ENCODE results near the gene PAXIP1.
"Not testable (repeated sequence)": the region's sequence is repeated elsewhere in the genome, so short reads cannot be mapped to it uniquely, and the experiment has no call there.

Gene PAXIP1, protein sequence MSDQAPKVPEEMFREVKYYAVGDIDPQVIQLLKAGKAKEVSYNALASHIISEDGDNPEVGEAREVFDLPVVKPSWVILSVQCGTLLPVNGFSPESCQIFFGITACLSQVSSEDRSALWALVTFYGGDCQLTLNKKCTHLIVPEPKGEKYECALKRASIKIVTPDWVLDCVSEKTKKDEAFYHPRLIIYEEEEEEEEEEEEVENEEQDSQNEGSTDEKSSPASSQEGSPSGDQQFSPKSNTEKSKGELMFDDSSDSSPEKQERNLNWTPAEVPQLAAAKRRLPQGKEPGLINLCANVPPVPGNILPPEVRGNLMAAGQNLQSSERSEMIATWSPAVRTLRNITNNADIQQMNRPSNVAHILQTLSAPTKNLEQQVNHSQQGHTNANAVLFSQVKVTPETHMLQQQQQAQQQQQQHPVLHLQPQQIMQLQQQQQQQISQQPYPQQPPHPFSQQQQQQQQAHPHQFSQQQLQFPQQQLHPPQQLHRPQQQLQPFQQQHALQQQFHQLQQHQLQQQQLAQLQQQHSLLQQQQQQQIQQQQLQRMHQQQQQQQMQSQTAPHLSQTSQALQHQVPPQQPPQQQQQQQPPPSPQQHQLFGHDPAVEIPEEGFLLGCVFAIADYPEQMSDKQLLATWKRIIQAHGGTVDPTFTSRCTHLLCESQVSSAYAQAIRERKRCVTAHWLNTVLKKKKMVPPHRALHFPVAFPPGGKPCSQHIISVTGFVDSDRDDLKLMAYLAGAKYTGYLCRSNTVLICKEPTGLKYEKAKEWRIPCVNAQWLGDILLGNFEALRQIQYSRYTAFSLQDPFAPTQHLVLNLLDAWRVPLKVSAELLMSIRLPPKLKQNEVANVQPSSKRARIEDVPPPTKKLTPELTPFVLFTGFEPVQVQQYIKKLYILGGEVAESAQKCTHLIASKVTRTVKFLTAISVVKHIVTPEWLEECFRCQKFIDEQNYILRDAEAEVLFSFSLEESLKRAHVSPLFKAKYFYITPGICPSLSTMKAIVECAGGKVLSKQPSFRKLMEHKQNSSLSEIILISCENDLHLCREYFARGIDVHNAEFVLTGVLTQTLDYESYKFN

DNA sequence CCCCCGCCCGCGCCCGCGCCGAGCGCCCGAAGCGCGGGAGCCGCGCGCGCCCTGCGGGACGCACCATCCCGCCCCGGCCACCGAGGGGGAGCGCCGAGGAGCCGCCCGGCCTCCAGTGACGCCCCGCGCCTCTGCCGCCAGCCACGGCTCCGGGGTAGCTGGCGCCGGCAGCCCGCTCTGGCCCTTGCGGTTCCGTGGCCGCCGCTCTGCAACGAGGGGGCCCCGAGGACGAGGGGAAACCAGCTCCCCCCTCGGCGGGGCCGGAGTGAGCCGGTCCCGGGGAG lies at the start of gene PAXIP1:
PAXIP1 (minus strand) TSS at position 33 of the 284 bp plus-strand sequence. CDS start 195 bp downstream, outside the sequence.
- peak within 1 kb of the TSS; percentile 81 for H3K4me3 ChIP-seq (ENCODE audit: low read depth, low read length)

DNA sequence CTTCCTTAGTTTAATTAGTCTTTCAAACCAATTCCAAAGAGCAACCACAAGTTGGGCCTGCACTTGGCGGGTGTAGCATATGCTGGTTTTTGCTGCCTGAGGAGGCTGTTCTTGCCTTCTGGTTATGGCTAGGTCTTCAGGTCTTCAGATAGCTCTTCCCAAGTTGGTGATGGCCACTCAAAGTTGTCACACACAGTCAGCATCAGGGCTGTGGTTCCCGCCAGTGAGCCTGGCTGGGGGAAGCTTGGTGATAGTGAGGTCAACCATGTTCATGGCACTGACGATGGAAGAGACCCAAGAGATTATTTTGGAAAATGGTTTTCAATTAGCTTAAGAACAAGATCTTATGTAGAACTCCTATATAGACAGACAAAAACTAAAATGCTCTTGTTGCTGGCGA lies 48.4 kb upstream of the PAXIP1 start:
- H3K4me3 ChIP-seq (ENCODE audit: low read depth, low read length) = no peak overlapping the region

DNA sequence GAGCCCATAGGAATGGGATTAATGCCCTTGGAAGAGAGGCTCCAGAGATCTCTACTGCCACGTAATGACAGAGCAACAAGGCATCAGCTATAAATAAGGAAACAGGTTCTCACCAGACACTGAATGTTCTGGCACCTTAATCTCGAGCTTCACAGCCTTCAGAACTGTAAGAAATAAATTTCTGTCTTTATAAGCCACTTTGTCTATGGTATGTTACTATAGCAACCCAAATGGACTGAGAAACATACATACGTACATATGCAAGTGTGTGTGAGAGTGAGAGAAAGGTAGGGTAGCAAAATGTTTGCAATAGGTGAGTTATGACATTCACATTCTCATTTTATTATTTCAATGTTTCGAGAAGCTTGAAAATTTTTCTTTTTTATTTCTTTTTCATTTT lies 45.1 kb upstream of the PAXIP1 start:
- no peak overlapping the region for H3K4me3 ChIP-seq (ENCODE audit: low read depth, low read length)

DNA sequence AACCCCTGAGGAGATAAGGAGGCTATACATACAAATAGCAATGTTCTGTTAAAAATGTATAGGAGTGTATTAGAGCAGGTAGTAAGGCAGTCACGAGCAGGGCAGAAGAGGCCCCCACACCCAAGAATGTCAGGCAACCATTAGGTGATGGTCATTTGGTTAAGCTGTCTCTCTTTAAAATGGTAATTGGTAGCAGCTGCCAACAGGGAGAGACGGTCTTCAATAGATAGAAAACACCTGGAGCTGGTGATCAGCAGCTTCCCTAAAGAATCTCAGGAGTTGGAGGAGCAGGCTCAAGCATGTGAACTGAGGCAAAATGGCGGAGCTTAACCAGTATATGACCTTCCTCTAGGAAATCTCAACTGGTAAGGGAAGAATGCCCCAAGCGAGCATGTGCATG lies 40.8 kb upstream of the PAXIP1 start:
- no peak overlapping the region for H3K4me3 ChIP-seq (ENCODE audit: low read depth, low read length)

DNA sequence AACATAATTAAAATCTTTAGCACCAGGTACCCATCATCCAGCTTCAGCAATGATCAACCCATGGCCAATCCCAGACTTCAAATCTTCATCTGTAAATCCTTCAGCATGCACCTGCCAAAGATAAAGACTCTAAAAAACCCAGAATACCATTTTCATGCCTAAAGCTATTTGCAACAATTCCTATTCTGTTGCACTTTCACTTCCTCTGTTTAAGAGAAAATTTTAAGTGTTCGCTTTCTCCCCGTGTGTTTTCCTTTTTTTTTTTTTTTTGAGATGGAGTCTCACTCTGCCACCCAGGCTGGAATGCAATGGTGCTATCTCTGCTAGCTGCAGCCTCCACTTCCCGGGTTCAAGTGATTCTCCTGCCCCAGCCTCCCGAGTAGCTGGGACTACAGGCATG lies 35.4 kb upstream of the PAXIP1 start:
- H3K4me3 ChIP-seq (ENCODE audit: low read depth, low read length) = no peak overlapping the region

DNA sequence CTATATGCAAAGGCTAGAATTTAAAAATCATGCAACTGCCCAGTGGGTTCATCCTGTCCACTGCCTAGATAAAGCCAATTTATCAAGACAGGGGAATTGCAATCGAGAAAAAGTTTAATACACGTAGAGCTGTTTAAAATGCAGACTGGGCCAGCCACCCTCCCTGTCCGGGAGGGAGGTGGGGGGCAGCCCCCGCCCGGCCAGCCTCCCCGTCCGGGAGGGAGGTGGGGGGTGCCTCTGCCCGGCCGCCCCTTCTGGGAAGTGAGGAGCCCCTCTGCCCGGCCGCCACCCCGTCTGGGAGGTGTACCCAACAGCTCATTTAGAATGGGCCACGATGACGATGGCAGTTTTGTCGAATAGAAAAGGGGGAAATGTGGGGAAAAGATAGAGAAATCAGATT lies 31.6 kb upstream of the PAXIP1 start:
- H3K4me3 ChIP-seq (ENCODE audit: low read depth, low read length) = not testable (repeated sequence)

DNA sequence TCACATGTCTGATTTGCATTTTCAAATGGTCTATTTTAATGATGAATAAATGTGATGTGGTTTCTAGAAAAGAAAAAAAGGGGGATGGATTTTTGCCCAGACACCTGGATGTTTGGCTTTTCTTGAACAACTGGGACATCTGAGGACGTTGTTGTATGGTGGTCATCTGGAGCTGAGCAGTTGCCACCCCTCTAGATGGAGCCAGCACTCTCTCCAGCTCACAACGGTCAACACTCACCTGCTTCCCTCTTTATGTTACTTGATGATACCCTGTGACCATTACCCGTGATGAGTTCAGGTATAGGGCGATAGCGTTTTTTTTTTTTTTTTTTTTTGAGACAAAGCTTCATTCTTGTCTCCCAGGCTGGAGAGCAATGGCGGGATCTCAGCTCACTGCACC lies 30.1 kb upstream of the PAXIP1 start:
- H3K4me3 ChIP-seq (ENCODE audit: low read depth, low read length) = no peak overlapping the region

DNA sequence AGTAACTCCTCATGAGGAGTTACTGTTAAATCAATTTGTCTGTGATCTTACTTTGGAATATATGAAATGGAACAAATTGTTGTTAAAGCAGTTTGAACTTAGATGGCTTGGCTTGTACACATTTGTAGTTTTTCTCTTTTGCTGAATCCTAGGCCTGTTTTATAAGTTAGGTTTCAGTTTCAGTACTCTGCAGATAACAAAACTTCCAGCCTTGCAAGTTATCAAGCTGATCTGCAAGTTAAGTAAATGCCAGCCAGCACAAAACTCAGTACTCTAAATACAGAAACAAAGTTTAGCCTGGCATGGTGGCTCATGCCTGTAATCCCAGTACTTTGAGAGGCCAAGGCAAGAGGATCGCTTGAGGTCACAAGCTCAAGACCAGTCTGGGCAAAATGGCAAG lies 25.0 kb upstream of the PAXIP1 start:
- no peak overlapping the region for H3K4me3 ChIP-seq (ENCODE audit: low read depth, low read length)

DNA sequence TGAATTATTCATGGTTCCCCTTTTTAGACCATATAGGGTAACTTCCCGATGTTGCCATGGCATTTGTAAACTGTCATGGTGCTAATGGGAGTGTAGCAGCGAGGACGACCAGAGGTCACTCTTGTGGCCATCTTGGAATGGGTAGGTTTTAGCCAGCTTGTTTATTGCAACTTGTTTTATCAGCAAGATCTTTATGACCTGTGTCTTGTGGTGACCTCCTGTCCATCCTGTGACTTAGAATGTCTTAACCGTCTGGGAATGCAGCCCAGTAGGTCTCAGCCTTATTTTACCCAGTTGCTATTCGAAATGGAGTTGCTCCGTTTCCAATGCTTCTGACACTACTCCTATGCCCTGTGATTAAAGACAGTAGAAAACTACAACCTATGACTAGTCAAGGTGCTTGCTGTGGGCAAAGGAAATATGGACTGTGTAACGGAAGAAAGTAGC lies 18.8 kb upstream of the PAXIP1 start:
- no peak overlapping the region for H3K4me3 ChIP-seq (ENCODE audit: low read depth, low read length)

DNA sequence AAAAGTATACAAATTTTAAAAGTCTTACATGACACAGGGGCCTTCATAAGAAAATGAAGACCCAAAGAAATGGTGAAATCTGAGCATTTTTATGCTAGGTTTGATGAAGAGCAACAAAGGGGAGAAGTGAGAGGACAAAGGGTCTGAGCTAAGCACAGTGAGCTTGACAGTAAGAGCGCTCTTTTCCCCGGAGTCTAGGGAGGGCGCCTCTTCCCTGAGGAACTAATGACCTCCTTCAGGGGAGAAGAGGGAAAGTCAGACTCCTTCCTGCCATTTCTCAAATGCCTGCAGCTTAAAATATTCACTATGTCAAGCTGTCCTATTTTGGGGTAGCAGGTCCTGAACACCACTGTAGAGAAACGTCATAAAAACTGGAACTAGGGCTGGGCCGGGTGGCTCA lies 18.1 kb upstream of the PAXIP1 start:
- no peak overlapping the region for H3K4me3 ChIP-seq (ENCODE audit: low read depth, low read length)

DNA sequence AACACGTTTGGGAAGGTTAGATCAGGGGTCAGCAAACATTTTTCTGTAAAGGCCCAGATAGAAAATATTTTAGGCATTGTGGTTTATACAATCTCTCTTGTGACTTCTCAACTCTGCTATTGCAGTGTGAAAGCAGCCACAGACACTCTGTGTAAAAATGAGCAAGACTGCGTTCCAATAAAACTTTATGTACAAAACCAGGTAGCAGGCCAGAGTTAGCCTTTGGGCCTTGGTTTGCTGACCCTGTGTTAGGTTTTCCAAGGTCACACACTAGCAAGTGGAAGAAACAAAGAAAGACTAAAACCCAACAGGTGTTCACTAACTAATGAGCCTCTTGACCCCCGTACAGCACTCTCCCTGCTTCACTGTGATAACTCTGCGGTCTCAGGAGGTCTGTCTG lies 14.9 kb upstream of the PAXIP1 start:
- H3K4me3 ChIP-seq (ENCODE audit: low read depth, low read length) = no peak overlapping the region

DNA sequence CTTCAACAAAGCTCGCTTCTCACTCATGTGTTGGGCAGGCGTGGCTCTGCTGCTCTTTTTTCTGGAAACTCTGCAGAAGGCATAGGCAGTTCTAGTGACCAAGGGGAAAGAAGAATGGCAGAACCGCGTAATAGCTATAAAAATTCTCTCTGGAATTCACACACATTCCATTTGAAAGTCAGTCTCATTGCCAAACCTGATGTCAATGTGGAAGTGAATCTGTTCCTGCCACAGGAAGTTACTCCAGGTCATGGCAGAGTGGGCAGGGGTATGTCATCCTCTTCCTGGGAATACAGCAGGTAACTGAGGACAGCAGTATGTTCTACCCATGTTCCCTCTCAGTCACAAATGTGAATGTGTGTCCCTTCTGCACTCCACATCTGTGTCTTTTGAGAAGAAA lies 8.2 kb upstream of the PAXIP1 start:
- no peak overlapping the region for H3K4me3 ChIP-seq (ENCODE audit: low read depth, low read length)

DNA sequence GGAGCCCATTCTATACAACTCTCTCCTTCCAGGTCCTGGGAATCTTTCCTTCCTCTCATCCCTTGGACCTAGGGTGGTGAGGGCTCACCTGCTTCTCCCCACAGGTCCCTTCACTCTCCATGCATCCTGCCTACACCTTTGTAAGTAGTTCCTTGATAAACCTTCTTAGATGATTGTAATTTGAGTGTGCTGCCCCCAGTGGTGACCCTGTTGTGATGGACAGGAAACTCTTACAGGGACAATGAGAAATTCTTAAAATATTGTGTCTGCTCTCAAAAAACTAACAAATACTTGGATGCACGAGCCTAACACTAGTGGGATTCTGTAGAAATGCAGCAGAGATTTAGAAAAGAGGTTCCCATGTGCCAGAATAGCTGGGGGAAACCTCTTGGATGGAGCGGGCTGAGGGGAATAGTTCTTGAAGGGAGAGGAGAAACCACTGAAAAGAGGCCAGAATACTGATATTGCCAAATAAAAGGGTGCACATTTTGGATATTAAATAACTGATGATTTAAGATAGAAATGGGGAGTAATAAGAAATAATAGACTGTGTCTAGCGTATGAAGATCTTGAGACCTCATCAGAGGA lies 6.7 kb upstream of the PAXIP1 start:
- H3K4me3 ChIP-seq (ENCODE audit: low read depth, low read length) = no peak overlapping the region

DNA sequence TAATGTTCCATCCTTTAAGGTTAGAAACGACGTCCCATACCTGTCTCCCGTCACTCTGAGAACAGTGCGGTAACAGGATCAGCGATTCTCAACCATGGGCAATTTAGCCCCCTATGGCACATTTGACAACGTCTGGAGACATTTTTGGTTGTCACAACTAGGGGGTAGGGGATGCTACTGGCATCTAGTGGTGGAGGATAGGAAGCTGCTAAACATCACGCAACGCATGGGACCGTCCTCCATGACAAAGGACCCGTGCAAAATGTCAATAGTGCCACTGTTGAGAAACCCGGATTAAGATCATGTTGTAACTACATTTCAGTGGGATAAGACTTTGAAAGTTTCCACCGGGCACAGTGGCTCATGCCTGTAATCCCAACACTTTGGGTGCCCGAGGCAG lies 5.0 kb upstream of the PAXIP1 start:
- no peak overlapping the region for H3K4me3 ChIP-seq (ENCODE audit: low read depth, low read length)

DNA sequence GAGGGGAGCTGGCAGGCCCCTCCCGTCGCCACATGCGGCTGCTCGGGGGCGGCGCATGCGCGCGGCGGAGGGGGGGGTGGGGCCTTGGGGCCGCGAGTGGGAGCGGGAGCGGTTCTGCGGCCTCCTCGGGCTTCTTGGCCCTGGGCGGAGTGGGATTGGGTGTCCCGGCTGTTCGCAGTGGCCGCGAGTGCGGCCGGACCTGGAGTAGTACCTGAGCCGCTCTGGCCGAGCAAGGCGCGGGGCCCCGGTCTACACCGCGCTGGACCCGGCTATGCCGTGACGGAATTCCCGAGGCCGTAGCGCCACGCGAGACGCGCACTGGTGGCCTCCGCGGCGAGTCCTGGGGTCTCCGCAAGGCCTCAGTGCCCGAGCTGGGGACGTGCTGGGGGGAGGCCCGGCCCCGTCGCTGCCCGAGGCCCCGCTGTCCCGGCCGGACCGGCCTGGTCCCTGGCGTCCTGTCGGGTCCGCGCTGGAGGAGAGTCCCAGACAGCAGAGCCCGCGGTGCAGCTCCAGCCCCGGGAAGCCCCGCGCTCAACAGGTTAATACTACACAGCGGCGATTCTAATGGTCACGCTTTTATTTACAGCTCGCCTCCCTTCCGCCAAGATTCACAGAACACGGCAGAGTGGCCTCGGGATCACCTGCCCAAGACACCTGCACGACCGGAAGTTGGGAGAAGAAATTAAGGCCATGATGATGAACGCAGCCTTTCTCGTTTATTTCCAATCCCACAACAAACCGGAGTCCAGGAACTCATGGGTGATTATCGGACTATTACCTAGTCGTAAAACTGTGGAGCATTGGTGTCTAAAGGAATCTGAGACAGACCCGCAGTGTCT lies 671 bp upstream of the PAXIP1 start:
- H3K4me3 ChIP-seq (ENCODE audit: low read depth, low read length) = peak overlapping the region; percentile 81

DNA sequence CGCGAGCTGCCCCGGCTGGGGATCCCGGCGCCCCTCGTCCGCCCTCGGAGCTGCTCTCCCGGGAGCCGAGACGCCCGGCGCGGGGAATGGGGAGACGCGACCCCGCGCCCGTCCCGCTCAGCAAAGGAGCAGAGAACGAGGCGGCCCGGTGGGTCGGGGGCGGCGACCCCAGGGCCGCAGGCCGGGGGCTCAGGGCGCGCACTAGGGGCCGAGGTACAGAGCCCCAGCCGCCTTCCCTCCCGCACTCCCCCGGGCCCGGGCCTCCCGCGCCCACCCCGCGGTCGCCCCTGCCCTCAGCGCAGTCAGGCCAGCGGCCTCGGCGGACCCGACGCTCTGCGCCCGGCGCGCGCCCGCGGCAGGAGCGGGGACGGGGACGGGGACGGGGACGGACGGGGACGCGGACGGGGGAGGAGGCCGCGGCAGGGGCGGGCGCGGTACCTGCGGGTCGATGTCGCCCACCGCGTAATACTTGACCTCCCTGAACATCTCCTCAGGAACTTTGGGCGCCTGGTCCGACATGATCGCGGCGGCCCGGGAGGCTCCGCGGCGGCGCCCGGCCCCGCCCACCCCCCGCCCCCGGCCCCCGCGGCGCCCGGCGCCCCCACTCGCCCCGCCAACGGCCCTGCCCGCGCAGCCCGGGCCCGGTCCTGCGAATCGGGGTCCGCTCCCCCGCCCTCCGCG lies 373 bp downstream of the PAXIP1 start:
- H3K4me3 ChIP-seq (ENCODE audit: low read depth, low read length) = peak overlapping the region; percentile 65

DNA sequence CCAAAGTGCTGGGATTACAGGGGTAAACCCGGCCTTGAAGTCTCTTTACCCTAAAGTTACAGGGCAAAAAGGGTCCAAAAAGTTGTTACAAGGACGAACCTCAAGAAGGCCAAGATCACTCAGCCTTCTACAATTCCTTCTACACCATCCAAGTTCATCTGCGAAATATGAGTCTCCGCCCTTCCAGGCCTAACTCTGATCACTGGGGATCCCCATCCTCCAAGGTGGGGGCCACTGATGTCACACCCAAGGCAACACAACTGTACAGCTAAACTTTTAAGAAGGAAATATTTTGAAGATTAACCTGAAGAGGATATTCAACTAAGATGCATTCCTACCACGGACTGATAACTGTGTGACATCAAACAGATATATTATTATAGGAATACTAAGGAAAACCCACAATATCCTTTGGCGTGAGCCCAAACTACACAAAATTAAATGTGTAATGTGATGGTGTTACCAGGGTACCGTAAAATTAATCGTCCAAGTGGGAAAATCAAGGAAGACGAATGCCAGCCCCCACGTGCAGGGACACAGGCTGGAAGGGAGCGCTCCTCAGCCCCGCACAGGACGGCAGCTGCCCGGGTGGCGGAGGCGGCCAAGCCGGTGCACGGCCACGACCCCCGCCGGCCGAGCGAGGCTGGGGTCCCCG lies 1.0 kb downstream of the PAXIP1 start:
- H3K4me3 ChIP-seq (ENCODE audit: low read depth, low read length) = peak overlapping the region; percentile 65

DNA sequence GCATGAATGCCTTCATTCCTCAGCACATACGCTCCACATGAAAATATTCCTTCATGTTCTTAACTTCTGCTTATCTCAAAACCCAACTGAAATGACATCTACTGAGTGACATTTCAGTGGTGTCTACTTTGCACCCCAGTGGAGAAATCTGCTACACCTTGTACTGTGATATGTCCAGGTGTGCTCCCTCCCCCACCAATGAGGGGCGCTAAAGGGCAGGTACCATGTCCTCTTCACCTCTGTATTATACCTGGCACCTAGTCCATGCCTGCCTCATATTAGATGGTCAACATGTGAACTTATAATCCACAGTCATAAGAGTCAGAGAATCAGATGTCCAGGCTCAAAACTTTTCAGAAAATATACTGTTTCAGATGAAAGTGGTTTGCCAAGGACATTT lies 2.1 kb downstream of the PAXIP1 start:
- no peak overlapping the region for H3K4me3 ChIP-seq (ENCODE audit: low read depth, low read length)

DNA sequence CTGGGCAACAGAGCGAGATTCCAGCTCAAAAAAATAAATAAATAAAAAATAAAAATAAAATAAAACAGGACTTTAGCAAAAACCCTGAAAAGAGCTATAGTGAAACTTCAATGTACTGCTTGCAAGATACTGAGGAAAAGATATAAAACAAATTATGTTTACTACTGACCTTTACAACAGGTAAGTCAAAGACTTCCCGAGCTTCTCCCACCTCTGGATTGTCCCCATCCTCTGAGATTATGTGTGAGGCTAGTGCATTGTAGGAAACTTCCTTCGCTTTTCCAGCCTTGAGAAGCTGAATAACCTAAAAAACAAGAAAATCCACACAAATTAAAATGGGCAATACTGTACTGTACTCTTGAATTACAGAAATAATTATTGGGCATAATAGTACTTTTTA lies 4.4 kb downstream of the PAXIP1 start:
- H3K4me3 ChIP-seq (ENCODE audit: low read depth, low read length) = no peak overlapping the region
